HFF-Myc (cell line): ENCODE data around the gene CIDEC.
A peak's percentile ranks its signal among the peaks of the same experiment; 100 is the strongest.

ENCODE experiments used
- DNase-seq: peaks from one replicate; pipeline ENCODE4 v3.0.0-alpha.2; 2011; ENCODE audit warnings: low read depth; ENCODE audit errors: extremely low read depth
- H3K4me3 ChIP-seq: replicated peaks from 2 replicates; pipeline ENCODE4 v1.5.1; 2011; ENCODE audit warnings: low read depth, mild to moderate bottlenecking, control low read depth, low read length
- TF ChIP-seq, protein P1 (sequence below): IDR thresholded peaks from 2 replicates; pipeline ENCODE4 v1.5.1; 2012; ENCODE audit warnings: mild to moderate bottlenecking, low read depth, low read length, control low read depth; ENCODE audit errors: missing control alignments

CIDEC gene

DNA sequence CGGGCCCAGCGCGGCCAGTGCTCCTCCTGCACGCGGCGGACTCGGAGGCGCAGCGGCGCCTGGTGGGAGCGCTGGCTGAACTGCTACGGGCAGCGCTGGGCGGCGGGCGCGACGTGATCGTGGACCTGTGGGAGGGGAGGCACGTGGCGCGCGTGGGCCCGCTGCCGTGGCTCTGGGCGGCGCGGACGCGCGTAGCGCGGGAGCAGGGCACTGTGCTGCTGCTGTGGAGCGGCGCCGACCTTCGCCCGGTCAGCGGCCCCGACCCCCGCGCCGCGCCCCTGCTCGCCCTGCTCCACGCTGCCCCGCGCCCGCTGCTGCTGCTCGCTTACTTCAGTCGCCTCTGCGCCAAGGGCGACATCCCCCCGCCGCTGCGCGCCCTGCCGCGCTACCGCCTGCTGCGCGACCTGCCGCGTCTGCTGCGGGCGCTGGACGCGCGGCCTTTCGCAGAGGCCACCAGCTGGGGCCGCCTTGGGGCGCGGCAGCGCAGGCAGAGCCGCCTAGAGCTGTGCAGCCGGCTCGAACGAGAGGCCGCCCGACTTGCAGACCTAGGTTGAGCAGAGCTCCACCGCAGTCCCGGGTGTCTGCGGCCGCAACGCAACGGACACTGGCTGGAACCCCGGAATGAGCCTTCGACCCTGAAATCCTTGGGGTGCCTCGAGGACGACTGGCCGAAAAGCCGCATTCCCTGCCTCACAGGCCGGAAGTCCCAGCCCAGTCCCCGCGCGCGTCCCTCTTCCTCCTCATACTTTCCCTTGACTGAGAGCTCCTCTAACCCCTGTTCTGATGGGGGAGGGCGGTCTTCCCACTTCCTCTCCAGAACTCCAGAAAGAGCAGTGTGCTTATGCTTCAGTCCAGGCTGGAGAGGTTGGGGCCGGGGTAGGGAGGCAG, 35.4 kb upstream of the CIDEC start:
- TF ChIP-seq, protein P1, sequence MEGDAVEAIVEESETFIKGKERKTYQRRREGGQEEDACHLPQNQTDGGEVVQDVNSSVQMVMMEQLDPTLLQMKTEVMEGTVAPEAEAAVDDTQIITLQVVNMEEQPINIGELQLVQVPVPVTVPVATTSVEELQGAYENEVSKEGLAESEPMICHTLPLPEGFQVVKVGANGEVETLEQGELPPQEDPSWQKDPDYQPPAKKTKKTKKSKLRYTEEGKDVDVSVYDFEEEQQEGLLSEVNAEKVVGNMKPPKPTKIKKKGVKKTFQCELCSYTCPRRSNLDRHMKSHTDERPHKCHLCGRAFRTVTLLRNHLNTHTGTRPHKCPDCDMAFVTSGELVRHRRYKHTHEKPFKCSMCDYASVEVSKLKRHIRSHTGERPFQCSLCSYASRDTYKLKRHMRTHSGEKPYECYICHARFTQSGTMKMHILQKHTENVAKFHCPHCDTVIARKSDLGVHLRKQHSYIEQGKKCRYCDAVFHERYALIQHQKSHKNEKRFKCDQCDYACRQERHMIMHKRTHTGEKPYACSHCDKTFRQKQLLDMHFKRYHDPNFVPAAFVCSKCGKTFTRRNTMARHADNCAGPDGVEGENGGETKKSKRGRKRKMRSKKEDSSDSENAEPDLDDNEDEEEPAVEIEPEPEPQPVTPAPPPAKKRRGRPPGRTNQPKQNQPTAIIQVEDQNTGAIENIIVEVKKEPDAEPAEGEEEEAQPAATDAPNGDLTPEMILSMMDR: peak; percentile 26
- no peak for DNase-seq

DNA sequence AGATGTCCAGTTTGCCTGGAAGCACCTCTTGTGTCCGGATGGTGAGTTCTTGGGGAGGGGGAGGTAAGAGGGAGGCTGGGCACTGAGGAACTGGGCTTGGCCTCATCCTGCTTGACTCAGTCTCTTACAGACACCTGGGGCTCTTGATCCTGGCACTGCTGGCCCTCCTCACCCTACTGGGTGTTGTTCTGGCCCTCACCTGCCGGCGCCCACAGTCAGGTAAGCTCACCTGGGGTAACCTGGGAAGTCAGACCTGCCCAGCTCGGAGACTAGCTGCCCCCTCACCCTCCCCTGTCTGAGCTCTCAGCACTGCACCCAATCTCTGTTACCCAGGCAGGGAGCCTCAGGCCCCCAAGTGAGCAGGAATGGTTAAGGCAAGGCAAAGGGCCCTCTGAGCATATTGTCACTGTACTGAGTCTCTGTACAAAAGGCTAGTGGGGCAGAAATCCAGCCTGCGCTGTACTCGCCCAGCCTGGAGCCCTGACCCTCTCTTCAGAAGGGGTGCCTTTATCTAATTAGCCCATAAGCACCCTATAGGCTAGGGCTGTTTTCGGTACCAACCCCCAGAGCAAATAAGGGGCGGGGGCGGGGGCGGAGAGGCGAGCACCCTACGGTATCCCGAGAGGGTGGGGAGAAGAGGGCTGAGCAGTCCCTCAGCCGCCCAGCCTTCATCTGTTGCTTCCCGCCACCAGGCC, 34.7 kb upstream of the CIDEC start:
- H3K4me3 ChIP-seq: peak overlapping the region; percentile 56
- no peak for DNase-seq
- TF ChIP-seq, protein P1: no peak

More for the DNA sequence above, 35.4 kb upstream of the CIDEC start:
- peak overlapping the region; percentile 56 for H3K4me3 ChIP-seq

DNA sequence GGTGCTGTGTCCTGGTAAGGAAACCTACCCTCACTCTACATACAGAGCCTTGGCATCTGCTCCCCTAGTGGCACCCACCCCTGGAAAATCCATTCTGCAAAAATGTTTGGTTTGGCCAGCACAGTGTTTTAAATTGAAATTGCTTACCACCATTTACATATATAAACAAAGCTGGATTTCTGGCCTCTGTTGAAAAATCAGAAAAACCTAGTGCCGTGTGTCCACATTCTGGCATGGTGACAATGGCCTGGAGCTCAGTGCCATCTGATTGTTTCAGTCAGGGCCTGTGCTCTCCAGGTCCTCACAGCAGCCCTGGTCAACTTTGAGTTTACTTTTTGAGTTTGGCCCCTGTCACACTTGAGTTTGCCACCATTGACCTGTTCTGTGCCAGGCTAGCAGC, 34.0 kb upstream of the CIDEC start:
- H3K4me3 ChIP-seq: no peak overlapping the region
- no peak for DNase-seq
- TF ChIP-seq, protein P1: no peak

DNA sequence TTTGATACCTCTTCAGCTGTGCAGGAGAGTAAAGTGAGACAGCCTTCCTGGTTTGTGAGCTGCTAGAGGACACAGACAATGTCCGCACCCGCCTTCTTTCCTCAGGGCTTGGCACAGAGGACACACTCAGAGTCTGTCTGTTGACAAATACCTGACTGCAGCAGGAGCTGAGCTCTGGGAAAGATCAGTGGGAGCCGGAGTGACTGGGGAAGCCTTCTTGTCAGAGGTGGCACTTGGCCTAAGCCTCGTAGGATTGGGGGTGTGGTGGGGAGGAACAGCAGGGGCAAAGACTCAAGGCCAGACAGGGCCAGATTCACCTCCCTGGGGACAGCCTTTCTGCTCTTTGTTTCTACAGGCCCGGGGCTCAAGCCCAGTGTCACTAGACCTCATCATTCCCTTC, 33.5 kb upstream of the CIDEC start:
- DNase-seq: no peak
- H3K4me3 ChIP-seq: no peak overlapping the region
- TF ChIP-seq, protein P1: no peak

DNA sequence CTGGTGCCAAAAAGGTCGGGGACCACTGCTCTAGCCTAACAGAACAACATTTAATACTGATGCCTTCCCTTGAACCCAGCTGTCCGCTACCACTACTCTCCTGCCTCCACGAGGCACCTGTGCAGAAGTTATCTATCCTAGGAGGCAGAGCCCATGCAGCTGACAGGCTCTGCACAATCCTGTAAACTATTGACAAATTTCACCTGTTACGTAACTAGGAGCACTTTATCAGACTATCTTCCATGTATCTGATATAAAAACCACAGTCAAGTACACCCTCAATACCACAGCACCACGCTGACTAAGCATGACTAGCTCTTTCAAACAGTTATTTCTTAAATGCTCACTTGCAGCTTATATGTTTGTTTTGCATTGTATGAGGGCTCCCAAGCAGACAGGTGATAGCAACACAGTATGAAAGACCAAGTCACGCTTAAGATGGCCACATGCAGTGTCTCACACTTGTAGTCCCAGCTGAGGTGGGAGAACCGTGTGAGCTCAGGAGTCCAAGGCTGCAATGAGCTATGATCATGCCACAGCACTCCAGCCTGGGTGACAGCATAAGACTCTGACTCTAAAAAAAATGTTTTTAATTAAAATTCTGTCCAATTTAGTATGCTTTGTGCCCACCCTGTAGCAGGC, 32.4 kb upstream of the CIDEC start:
- no peak for DNase-seq
- no peak overlapping the region for H3K4me3 ChIP-seq
- TF ChIP-seq, protein P1: no peak

DNA sequence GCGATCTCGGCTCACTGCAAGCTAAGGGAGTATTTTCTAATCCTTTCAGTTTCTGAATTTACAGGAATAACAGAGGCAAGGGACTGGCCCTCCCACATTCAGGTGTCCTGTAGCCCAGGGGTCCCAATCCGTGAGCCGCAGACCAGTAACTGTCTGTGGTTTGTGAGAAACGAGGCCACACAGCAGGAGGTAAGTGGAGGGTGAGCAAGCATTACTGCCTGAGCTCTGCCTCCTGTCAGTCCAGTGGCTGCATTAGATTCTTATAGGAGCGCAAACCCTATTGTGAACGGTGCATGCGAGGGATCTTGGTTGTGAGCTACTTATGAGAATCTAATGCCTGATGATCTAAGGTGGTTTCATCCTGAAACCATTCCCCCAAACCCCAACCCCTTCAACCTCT, 31.8 kb upstream of the CIDEC start:
- H3K4me3 ChIP-seq: no peak overlapping the region
- no peak for DNase-seq
- TF ChIP-seq, protein P1: no peak
